ACHN (cell line): Measurements from ENCODE around the gene PBLD.
"Not testable (repeated sequence)": the region's sequence is repeated elsewhere in the genome, so short reads cannot be mapped to it uniquely, and the experiment has no call there.

Experiments used
- DNase-seq: peaks from one replicate; pipeline ENCODE4 v3.0.0-alpha.2; 2015
- in situ Hi-C: cut with HindIII; loops from 2 replicates; pipeline ENCODE4 v1.10.0; 2017; ENCODE audit warnings: low sequenced_read_pairs, low pct_ligation_motif_present, low pct_unique_long_range_greater_than_20kb

PBLD gene

DNA sequence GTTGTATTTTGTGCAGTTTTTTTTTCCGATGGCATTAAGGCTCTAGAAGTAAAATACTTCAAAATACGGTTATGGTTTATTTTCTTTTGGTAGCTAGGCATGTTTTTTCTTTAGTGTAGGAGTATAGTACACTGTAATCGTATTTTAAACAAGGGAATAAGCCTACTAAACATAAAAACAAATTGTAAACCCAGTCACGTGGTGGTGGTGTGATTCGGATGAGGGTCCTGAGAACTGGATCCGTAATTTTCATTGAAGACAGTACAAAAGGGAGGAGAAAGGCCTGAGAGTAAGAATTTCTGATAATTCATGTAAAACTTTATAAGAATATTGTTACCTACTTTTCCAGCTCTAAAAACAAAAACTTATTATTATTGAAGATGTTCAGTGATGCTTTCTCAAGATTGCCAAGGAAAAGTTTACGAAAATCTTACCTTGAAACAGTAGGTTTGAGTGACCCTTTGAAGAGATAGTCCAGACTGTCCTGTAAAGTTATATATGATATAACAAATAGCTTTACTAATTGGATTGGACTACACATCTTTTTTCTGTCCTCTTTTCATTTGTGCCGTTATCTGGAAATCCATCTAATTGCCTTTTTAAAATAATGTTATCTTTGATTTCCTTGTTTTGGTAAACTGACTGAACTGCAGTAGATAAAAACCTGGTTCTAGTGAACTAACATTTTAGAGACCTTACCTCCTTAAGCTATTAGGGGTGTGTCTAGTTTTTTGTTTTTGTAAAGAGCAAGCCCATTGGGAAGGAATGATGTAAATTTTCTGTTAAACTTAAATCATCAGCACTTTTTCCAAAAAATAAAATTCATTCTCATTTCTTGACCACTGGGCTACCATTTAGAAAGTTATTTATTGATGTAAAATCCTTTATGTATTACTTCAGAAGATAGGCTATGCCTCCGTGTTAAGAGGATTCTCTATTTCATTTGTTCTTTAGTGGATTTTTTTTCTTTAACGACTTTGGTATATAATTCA is 1.0 kb upstream of the PBLD start:
- in situ Hi-C loops: no loop called here
- DNase-seq: no peak

DNA sequence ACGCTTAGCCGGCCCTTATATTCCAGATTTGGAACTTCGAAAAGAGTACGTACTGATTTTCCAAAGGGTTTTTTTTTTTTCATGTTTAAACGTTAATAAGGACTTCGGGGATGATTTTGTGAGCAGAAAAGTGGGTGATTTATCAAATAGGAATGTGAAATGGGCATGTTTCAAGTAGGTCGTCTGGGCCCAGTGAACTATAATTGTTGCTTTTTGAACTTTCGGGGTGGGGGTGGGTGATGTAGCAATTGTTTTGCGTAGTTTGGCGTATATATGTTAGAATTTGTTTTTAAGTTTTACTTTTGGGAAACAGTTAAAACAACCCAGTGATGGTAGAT is 299 bp upstream of the PBLD start:
- in situ Hi-C loops: no loop called here
- peak; percentile 78 for DNase-seq

DNA sequence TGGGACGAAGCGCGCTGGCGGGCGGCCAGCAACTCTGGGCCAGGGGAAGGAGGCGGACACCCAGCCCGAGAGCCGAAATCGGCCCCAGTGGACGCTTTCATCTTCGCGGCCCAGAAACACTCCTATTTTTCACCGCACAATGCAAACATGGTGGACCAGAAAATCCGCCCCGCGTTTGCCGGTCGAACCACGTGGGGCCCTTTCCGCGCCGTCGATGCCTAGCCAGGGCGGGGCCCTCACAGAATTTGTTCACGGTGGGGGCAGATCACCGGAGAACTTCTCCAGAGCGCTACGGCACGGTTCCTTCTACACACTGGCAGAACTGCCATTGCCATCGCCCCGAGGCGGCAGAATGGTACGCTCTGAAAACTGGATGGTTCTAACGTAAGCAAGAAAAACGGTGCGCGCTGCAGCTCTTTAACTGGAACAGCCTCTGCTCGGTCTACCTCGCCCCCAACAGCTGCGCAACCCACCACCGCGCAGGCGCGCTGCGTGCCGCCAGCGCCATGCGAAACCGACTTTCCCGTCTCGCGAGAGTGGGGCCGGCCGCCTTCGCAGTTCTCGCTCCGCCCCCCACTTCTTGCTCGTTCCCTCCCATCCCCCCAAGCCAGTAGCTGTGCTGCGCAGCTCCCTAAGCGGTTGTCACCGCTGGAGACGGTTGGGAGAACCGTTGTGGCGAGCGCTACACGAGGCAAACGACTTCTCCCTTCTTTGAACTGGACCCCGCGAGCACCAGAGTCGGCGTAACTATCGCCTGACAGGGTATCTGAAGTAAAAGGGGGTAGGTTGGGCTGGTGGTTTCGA is 1.1 kb downstream of the PBLD start, which contains the start of gene HNRNPH3:
TSS of gene HNRNPH3 (plus strand) at position 610 of the 804 bp plus-strand sequence. CDS start 5,158 bp downstream, outside the sequence.
- DNase-seq: peak; percentile 99
- in situ Hi-C loops: no loop called here

DNA sequence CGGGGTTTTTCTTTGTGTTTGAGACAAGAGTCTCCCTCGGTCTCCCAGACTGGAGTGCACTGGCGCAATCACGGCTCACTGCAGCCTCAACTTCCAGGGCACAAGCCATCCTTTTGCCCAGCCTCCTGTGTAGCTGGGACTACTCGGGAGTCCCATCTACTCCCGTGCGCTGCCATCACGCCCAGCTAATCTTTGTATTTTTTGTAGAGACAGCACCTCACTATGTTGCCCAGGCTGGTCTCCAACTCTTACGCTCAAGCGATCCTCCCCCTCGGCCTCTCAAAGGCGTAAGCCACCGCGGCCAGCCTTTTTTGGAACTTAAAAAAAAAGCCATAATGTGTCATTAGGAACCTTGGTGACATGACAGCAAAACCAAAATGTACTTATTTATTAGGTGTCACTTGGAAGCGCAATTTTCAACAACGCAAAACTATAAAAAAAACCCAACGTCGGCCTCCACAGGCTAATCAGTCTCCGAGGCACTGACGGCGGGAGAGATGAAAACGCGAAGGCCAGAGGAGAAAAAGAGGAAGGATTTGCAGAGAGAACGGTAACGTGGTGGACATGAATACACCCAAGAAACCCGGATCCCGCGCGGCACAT is 1.8 kb downstream of the PBLD start:
- in situ Hi-C loops: no loop called here

DNA sequence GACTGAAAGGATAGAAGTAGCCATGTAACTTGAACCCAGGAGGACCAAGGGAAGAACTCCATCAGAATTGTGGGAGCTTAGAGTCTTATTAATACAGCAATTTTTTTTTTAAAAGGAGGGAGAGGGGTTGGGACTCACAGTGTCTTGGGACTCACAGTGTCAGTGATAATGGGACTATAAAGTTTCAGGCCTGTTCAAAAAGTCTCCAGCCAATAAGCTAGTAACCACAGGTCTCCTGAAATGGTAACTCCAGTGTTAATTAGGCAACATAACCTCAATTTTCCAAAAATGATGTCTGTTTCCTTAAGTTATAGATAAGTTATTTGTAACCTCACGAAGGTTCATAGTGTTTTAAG is 3.2 kb downstream of the PBLD start:
- in situ Hi-C loops: no loop called here
- no peak for DNase-seq

More for the DNA sequence above, 1.8 kb downstream of the PBLD start:
- DNase-seq: peak; percentile 49

DNA sequence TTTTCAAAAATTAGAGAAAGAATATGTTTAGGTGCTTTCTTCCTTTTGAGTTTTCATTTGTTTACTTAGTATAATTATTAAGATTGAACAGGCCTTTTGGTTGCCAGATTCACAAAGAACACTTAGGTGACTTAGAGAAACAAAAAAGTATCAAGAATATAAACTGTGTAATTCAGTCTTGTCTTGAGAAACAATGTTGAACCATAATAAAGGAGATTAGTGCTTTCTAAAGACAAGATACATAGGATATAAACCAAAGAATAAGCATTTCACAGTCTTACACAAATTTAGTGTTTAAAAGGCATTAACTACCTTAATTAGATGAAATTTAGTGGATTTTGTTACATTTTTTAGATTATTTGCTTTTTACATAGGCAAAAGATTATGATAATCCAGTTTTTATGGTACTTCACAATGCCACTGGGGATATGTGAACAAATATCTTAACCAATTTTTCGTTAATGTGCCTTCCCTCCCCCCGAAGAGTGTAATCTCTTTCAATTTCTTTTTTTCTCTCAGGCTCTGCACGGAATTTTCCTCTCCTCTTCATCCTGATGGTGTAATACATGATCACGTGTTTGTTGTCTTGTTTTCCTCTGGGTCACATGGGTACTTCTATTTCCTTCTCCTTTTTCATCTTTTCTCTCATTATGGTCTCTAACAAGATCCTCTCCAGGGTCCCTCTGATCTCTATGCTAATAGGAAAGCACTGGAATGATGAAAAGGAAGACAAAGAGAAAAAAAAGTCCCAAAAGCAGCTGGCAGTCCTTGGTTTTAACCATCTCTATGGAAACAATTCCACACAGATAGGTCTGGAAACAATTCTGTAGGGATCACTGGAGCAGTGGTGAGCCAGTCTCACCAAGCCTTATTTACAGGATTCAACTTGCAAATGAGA is 4.6 kb downstream of the PBLD start:
- in situ Hi-C loops: no loop called here
- DNase-seq: peak; percentile 76

DNA sequence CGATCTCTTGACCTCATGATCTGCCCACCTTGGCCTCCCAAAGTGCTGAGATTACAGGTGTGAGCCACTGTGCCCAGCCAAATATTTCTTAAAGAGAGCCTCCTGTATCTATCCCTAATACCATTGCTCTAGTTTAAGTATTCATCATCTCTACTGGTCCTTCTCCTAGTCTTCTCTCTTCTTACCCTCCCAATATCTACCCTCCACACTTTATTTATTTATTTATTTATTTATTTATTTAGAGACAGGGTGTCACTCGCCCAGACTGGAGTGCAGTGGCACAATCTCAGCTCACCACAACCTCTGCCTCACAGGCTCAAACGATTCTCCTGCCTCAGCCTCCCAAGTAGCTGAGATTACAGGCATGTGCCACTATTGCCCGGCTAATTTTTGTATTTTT is 8.3 kb downstream of the PBLD start:
- in situ Hi-C loops, DNase-seq: not testable (repeated sequence)

DNA sequence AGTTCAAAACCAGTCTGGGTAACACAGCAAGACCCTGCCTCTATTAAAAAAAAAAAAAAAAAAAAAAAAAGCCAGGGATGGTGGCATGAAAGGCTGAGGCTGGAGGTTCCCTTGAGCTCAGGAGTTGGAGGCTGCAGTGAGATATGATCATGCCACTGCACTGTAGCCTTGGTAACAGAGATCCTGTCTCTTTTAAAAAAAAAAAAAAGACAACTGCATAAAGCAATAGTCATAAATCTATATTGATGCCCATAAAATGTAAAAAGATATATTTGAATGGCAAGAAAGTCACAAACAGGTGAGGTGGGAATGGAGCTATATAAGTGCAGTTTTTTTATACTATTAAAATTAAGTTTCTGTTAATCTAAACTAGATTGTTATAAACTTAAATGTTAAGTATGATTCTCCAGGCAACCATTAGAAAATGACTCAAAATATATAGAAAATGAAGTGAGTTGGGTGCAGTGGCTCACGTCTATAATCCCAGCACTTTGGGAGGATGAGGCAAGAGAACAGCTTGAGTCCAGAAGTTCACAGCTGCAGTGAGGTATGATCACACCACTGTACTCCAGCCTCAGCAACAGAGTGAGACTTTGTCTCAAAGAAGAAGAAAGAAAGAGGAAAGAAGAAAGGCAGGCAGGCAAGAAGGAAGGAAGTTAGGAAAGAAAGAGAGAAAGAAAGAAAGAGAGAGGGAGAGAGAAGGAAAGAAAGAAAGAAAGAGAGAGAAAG is 14.2 kb downstream of the PBLD start:
- DNase-seq: no peak
- in situ Hi-C loops: no loop called here

DNA sequence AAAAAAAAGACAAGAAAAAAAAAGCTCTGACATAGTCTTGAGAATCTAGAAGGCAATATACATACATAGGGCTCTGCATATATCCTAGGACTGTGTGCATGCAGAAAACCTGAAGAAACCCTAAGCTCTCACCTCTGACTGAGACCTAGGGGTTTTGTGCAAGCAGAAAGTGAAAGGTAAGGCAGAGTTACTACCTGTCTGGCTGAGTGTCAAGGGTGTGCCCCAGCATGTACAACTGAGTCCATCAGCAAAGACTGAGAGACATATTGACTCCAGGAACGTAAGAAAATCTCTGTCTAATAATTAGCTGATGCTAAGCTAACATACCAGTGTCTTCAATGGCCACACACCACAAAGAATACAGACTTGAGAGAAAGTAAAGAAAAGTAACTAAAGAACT is 17.1 kb downstream of the PBLD start:
- in situ Hi-C loops: no loop called here
- DNase-seq: no peak

DNA sequence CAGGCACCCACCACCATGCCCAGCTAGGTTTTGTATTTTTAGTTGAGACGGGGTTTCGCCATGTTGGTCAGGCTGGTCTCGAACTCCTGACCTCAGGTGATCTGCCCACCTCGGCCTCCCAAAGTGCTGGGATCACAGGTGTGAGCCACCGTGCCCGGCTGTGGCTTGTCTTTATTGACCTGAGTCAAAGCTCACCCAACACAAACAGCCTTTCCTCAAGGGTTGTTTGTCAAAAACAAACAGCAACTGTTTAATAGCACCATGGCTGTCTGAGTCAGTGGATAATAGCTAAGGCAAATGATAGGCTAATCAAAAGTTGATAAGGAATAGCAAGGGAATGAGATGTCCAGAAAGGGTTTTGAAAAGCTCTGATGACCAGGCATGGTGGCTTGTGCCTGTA is 17.8 kb downstream of the PBLD start:
- in situ Hi-C loops, DNase-seq: not testable (repeated sequence)

DNA sequence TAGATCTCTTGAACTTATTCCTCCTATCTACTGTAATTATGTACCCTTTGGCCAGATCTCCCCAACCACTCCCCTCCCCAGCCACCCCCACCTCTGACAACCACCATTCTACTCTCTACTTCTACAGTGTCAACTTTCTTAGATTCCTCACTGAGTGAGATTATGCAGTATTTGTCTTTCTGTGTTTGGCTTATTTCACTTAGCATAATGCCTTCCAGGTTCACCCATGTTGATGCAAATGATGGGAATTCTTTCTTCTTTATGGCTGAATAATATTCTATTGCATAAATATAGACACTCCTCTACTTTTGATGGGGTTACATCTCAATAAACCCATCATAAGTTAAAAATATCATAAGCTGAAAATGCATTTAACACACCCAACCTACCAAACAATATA is 22.2 kb downstream of the PBLD start:
- no peak for DNase-seq
- in situ Hi-C loops: no loop called here

DNA sequence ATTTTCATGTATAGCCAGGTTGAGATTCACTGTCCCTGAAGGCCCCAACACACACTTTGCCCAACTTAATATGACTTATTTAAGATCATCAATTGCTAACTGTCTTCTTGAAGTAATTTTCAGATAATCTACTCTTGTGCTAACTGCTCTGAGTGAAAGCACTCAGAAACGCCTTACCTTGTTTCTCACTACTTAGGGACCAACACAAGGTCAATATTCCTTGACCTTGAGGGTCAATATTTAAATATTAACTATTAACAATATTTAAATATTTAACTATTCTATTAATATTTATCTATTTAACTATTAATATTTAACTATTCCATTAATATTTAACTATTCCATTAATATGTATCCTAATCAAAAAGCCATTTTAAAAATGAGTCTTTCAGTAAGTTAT is 26.9 kb downstream of the PBLD start:
- in situ Hi-C loops: no loop called here
- DNase-seq: no peak

DNA sequence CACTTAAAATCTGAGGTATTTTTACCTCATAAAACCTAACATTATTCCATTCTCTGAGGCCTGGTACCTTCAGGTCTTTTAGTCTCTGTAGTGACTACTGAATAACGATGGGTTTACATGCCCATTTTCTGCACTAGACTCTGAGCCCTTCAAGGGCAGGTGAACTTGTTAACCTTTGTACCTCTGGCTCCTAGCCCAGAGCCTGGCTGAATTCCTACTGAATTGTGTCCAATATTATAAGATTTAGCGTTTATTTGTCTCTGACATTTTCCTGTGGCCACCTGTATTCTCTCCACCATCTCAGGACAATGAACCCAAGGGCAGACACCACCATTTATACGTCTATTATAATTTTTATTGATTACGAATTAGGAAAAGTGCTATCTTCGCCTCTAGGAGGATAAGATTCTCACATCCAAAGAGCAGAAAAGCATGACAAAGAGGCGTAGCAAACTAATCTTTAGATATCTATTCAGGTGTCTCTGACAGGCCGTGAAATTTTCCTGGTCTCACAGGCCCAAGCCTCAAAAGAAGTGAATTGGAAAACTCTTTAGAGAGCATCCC is 28.8 kb downstream of the PBLD start:
- in situ Hi-C loops: no loop called here
- DNase-seq: no peak

DNA sequence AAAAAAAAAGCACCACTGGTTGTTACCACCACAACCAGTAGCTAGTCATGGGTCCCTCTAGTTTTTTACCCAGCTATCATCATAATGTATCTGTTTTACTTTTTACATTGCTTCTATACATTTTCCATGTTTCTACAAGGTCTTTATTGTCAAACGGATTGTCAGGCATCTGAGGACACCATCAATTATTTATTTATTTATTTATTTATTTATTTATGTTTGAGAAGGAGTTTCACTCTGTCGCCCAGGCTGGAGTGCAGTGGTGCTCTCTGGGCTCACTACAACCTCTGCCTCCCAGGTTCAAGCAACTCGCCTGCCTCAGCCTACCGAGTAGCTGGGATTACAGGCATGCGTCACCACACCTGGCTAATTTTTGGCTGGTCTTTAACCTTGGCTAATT is 29.9 kb downstream of the PBLD start:
- DNase-seq: no peak
- in situ Hi-C loops: no loop called here

DNA sequence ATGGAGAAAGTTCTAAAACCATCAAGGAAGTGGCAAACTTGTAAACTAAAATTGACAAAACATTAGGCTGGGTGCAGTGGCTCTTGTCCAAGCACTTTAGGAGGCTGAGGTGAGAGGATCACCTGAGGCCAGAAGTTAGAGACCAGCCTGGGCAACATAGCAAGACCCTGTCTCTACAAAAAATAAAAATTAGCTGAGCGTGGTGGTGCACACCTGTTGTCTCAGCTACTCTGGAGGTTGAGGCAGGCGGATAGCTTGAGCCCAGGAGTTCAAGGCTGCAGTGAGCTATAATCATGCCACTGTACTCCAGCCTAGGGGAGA is 30.3 kb downstream of the PBLD start:
- in situ Hi-C loops: no loop called here
- DNase-seq: no peak

DNA sequence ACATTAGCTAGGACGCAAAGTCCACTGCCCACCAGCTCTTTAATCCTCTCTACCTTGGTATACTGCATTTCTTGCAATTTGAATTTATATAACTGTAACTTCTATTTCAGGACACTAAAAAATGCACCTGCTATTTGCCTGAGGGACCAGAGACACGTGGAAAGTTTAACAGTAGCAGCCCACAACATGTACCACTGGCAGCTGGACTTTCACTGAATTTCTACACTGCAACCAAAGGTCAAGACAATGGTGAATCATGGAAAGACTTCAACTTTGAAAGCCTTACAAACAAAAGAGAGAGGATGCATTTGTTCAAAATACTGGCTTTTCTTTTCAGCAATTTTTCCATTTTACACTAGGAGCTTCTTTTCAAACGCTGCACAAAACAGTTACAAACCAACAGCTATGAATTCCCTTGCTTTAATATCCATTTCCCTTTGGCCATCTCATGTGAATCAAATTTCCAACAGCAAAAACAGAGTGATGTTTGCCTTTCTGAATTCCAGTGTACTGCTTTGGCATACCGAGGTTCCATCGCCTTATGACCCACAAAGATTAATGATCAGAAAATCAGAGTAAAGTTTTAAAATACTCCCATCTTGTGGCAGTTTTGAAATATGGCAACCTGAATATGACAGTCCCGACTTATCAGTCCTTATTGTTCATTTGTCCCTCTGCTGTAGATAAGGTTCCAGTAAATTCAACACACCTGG is 30.8 kb downstream of the PBLD start:
- DNase-seq: peak; percentile 69
- in situ Hi-C loops: no loop called here

DNA sequence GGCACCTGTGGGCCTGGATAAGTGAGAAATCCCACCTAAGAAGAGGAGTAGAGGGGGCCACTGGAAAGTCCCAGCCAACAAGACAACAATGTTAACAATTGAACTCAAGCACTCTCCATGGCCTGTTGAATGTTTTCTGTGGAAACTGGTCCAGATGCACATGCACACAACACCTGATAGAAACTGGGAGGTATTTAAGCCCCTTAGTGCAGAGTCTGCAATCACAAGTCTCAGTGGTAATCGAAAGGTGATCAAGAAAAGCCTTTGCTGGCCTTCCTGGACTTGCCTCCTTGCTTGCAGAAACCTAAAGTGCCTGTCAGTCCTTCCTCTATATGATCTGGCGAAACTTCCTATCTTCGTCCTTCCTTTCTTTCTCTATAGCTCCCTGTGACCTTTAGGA is 31.4 kb downstream of the PBLD start:
- in situ Hi-C loops: no loop called here

More for the DNA sequence above, 31.4 kb downstream of the PBLD start:
- no peak for DNase-seq
